GM23248 (cell line): ENCODE results near the gene PTPN1.

Source experiments
- EZH2 ChIP-seq: fragments of 200-600 bp; sonication (generic); IDR thresholded peaks from 2 replicates; pipeline ENCODE4 v1.6.1; 2018; ENCODE audit warnings: antibody characterized with exemption, mild to moderate bottlenecking; ENCODE audit not compliant: insufficient read depth, poor library complexity, severe bottlenecking
- EZH2phosphoT487 ChIP-seq: fragments of 200-600 bp; sonication (generic); IDR thresholded peaks from 2 replicates; pipeline ENCODE4 v1.6.1; 2018; ENCODE audit warnings: antibody characterized with exemption, moderate library complexity, mild to moderate bottlenecking, low read depth; ENCODE audit not compliant: insufficient read depth

- no peak for TF ChIP-seq EZH2
- TF ChIP-seq EZH2phosphoT487: no peak
Observed at GRCh38 chr20:50472693-50473664, 37.2 kb upstream of the PTPN1 start.
